ENCODE measurements around the gene ERGIC1.
"Not testable (repeated sequence)": the region's sequence is repeated elsewhere in the genome, so short reads cannot be mapped to it uniquely, and the experiment has no call there.

The ERGIC1 gene

GRCh38 chr5:172833686-172834414 is at the start of gene ERGIC1:
Gene ERGIC1 (plus strand): TSS chr5:172834251. CDS start chr5:172834414, 163 bp downstream.
- DNase-seq, result peak in 53 of 56 donors; percentile 29 to 94 (median 77)

- no peak for DNase-seq
Measured at GRCh38 chr5:172785429-172786088, 48.5 kb upstream of the ERGIC1 start.

- no peak for DNase-seq
Measured at GRCh38 chr5:172786736-172787462, 47.2 kb upstream of the ERGIC1 start.

- not testable (repeated sequence) for DNase-seq
Measured at GRCh38 chr5:172787538-172787937, 46.5 kb upstream of the ERGIC1 start.

- DNase-seq, result peak in 1 of 56 donors; percentile 39
Measured at GRCh38 chr5:172788771-172789686, 45.0 kb upstream of the ERGIC1 start.

- DNase-seq, result peak in 7 of 56 donors; percentile 19 to 69 (median 30)
Measured at GRCh38 chr5:172789687-172790495, 44.2 kb upstream of the ERGIC1 start.

GRCh38 chr5:172790496-172790889 is 43.6 kb upstream of the ERGIC1 start:
- DNase-seq, result no peak

GRCh38 chr5:172791286-172791685 is 42.8 kb upstream of the ERGIC1 start:
- DNase-seq, result no peak

GRCh38 chr5:172791726-172792445 is 42.2 kb upstream of the ERGIC1 start:
- DNase-seq, result no peak

- DNase-seq, result no peak
Measured at GRCh38 chr5:172792701-172793570, 41.1 kb upstream of the ERGIC1 start.

GRCh38 chr5:172793577-172794488 is 40.2 kb upstream of the ERGIC1 start:
- DNase-seq, result no peak

GRCh38 chr5:172795318-172795977 is 38.6 kb upstream of the ERGIC1 start:
- DNase-seq, result peak in 3 of 56 donors; percentile 13 to 39 (median 31)

- DNase-seq, result no peak
Measured at GRCh38 chr5:172796306-172796705, 37.7 kb upstream of the ERGIC1 start.

- DNase-seq, result no peak
Measured at GRCh38 chr5:172797771-172798191, 36.3 kb upstream of the ERGIC1 start.

GRCh38 chr5:172798422-172799215 is 35.4 kb upstream of the ERGIC1 start:
- DNase-seq, result peak in 1 of 56 donors; percentile 26

GRCh38 chr5:172799416-172799815 is 34.6 kb upstream of the ERGIC1 start:
- DNase-seq, result no peak
